22Rv1 (cell line): ENCODE data around the gene CALML6.
"Not testable (repeated sequence)": the region's sequence is repeated elsewhere in the genome, so short reads cannot be mapped to it uniquely, and the experiment has no call there.

Experiments used
- H3K27ac ChIP-seq: fragments of 450-650 bp; 2 replicates; pipeline ENCODE4 v1.5.1; 2017
- ZFX ChIP-seq: fragments of 450-650 bp; IDR thresholded peaks from 2 replicates; pipeline ENCODE4 v1.6.1; 2017; ENCODE audit warnings: antibody characterized with exemption, borderline replicate concordance
- TF ChIP-seq, protein P1 (sequence below): fragments of 450-650 bp; IDR thresholded peaks from 2 replicates; pipeline ENCODE4 v1.5.1; 2017; ENCODE audit warnings: mild to moderate bottlenecking

CALML6 gene

DNA sequence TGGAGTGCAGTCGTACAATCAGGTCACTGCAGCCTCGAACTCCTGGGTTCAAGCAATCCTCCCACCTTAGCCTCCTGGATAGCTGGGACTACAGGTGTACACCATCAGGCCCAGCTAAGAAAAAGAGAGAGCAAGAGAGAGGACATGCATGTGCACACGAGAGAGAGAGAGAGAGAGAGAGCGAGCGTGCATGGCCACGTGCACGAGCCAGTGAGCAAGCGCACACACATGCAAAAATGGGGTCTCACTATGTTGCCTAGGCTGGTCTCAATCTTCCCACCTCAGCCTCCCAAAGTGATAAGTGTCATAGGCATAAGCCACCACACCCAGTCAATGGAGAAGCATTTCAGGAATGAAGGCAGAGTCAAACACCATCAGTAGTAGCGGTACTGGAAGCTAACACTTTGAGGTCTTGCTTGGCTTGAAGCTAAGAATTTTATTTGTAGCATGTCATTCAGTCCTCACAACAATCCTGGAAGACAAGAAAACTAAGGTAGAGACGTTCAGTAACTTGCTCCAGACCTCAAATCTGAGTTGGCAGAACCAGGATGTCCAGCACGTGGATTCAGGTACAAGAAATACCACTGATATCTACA, 38.6 kb upstream of the CALML6 start:
- no peak overlapping the region for H3K27ac ChIP-seq
- TF ChIP-seq, protein P1, sequence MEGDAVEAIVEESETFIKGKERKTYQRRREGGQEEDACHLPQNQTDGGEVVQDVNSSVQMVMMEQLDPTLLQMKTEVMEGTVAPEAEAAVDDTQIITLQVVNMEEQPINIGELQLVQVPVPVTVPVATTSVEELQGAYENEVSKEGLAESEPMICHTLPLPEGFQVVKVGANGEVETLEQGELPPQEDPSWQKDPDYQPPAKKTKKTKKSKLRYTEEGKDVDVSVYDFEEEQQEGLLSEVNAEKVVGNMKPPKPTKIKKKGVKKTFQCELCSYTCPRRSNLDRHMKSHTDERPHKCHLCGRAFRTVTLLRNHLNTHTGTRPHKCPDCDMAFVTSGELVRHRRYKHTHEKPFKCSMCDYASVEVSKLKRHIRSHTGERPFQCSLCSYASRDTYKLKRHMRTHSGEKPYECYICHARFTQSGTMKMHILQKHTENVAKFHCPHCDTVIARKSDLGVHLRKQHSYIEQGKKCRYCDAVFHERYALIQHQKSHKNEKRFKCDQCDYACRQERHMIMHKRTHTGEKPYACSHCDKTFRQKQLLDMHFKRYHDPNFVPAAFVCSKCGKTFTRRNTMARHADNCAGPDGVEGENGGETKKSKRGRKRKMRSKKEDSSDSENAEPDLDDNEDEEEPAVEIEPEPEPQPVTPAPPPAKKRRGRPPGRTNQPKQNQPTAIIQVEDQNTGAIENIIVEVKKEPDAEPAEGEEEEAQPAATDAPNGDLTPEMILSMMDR: no peak
- no peak for TF ChIP-seq ZFX

DNA sequence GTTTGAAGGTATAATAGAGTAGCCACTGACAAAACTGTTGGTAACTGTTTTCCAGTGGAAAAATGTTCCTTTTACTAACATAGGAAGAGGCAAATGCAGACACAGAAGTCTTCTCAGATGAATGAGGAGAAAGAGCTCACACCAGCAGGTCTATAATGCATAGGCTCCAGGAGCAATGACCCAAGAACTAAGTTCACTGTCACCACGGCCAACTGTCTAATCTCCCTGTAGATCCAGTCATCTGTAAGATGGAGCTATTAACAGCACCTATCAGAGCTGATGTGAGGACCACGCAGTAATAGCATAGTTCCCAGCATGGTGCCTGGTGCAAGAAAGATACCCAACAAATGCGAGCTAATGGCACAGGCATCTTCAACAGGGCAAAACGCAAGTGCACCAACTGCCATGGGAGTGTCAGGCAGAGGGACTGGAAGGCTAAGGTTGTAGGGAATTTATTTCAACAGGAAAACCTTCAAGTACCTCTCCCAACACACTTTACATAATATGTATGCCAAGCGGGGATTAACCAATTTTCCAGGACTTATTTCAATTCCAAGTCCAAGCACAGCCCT, 37.1 kb upstream of the CALML6 start:
- TF ChIP-seq, protein P1: no peak
- no peak for TF ChIP-seq ZFX
- no peak overlapping the region for H3K27ac ChIP-seq

DNA sequence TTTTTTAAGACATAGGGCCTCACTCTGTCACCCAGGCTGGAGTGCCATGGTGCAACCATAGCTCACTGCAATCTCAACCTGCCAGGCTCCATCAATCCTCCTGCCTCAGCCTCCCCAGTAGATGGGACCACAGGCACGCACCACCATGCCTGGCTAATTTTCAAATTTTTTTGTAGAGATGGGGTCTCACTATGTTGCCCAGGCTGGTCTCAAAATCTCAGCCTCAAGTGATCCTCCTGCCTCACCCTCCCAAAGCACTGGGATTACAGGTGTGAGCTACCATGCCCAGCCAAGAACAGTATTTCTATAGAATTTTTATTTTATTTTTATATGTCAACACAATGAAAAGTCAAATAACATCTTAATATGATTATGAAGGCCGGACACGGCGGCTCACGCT, 35.1 kb upstream of the CALML6 start:
- no peak for TF ChIP-seq ZFX
- TF ChIP-seq, protein P1: no peak

DNA sequence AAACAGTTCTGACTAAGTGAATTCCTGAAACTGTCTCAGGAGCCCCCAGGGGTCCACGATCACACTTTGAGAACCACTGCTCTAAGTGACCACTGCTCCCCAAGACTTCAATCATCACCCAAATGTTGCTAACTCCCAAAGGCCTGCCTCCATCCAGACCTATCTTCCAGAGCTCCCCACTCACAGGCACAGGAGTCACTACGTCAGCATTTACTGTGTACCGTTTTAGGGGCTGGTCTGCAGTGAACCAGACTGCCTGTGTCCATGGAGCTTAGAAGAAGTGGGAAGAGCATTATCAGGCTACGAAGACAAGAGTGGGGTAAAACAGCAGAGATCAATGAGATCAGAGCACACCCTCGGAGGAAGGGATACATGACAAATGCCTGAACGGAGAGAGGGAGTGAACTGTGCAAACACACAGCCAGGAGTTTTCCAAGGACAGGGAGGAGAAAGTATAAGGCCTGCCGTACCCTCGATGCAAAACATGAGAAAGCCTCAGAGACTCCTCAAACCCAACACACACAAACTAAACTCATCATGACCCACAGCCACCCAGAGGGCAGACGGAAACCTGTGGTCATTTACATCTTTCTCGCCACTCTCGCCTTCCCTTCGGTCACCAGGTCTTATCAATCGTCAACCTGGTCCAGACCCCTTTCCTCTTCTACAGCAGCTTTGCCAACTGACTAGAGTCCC, 34.3 kb upstream of the CALML6 start:
- TF ChIP-seq, protein P1: no peak
- no peak for TF ChIP-seq ZFX
- H3K27ac ChIP-seq: no peak overlapping the region

More for the DNA sequence above, 35.1 kb upstream of the CALML6 start:
- no peak overlapping the region for H3K27ac ChIP-seq

DNA sequence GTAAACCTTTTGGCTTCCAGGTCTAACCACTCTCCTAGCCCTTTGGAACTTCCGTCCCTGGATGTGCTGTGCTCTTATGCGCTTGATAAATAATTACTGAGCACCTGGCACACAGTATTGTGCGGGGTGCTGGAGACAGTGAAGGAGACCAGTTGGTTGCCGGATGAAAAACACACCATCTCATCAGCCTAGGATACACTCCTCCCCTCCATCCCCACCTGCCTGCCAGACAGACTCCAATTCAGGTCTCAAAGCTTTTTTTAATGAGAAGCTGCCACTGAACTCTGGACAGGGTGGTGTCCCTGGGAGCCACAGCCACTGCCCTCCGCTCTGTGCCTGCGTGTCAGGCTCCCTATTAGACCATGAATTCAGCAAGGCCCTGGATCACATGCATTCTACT, 33.3 kb upstream of the CALML6 start:
- TF ChIP-seq, protein P1: no peak
- TF ChIP-seq ZFX: no peak
- no peak overlapping the region for H3K27ac ChIP-seq

DNA sequence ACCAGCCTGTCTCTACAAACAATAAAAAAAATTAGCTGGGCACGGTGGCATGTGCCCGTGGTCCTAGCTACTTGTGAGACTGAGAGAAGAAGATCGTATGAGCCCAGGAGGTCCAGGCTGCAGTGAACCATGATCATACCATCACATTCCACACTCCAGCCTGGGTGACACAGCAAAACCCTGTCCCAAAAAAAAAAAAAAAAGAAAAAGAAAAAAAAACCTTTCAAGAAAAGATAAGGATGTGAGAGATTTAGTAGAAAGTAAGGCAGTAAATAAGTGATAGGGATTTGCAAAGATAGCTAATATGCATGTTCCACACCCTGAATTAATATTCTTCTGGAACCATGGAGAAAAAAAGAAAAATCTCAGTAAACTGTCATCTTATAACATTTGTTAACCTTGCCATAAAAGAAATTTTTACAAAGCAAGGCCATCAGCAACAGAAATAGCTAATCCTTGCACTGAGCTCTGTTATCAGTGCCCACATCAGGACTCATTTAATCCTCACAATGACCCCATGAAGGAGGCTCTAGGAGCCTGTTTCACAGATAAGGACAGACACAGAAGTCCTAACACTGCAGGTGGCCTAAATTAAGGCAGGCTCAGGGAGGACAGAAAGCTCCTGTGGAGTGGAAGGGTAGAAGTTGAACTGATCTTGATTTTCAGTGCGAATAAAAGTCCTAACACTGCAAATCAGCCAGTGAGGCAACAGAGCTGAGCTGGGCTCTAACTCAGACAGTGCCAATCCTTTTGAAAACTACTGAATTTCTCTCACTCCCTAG, 31.8 kb upstream of the CALML6 start:
- H3K27ac ChIP-seq: no peak overlapping the region
- no peak for TF ChIP-seq ZFX
- TF ChIP-seq, protein P1: no peak

DNA sequence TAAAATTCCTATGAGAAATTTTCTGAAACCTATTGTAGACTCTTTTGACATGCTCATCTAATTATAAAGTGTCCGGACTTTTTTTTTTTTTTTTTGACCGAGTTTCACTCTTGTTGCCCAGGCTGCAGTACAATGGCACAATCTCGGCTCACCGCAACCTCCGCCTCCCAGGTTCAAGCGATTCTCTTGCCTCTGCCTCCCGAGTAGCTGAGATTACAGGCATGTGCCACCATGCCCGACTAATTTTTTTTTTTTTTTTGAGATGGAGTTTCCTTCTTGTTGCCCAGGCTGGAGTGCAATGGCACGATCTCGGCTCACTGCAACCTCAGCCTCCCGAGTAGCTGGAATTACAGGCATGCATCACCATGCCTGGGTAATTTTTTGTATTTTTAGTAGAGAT, 31.2 kb upstream of the CALML6 start:
- not testable (repeated sequence) for H3K27ac ChIP-seq
